ENCODE results near the gene CFAP74.

Gene CFAP74

GRCh38 chr1:2039251-2039650 is 35.7 kb upstream of the CFAP74 start:
- no peak for DNase-seq (ENCODE audit: low read depth)

- DNase-seq (ENCODE audit: low read depth), result no peak
Measured at GRCh38 chr1:2038229-2038628, 34.6 kb upstream of the CFAP74 start.

DNA sequence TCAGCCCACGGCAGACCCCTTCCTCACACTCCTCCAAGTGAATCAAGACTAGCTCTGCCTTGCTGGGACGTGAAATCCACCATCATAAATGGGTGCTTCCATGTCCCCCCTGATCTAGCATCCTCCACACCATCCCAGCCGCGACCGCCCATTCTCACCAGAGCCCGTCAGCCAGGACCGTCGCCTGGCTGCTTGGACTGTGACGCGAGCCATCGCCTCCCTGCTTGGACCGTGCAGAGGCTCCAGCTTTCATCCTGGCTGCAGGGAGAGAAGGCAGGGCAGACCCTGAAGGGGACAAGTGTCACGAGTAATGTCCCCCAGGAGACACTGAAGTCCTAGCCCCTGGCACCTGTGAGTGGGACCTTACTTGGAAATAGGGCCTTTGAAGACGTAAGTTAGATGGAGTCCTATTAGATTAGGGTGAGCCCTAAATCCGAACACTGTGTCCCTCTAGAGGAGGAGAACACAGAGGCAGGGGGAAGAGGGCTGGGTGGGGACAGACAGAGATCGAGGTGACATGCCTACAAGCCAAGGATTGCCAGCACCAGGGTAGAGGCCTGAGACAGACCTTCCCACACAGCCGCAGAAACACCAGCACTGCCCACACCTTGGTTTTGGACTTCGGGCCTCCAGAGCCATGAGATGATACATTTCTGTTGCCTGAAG is 33.9 kb upstream of the CFAP74 start:
- no peak for DNase-seq (ENCODE audit: low read depth)

DNA sequence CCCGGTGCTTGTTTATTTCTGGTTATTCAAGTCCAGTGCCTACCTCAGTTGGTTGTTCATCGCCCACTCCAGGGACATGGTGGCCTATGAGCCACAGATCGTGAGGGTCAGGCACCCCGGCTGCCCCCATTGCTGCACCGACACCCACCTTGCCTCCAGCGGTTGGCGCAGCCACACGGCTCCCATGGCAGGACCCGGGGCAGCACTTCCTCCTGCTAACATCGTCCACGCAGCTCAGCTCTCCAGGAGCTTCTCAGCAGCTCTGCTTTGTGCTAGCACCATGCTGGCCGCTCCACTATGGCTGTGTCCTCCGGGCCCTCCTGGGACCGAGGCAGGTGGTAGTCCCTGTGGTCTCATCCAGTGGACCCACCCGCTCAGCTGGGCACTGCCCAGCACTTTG is 32.7 kb upstream of the CFAP74 start:
- DNase-seq (ENCODE audit: low read depth), result no peak

- DNase-seq (ENCODE audit: low read depth), result no peak
Measured at GRCh38 chr1:2033165-2033564, 29.6 kb upstream of the CFAP74 start.

- DNase-seq (ENCODE audit: low read depth), result no peak
Measured at GRCh38 chr1:2032737-2033136, 29.2 kb upstream of the CFAP74 start.

DNA sequence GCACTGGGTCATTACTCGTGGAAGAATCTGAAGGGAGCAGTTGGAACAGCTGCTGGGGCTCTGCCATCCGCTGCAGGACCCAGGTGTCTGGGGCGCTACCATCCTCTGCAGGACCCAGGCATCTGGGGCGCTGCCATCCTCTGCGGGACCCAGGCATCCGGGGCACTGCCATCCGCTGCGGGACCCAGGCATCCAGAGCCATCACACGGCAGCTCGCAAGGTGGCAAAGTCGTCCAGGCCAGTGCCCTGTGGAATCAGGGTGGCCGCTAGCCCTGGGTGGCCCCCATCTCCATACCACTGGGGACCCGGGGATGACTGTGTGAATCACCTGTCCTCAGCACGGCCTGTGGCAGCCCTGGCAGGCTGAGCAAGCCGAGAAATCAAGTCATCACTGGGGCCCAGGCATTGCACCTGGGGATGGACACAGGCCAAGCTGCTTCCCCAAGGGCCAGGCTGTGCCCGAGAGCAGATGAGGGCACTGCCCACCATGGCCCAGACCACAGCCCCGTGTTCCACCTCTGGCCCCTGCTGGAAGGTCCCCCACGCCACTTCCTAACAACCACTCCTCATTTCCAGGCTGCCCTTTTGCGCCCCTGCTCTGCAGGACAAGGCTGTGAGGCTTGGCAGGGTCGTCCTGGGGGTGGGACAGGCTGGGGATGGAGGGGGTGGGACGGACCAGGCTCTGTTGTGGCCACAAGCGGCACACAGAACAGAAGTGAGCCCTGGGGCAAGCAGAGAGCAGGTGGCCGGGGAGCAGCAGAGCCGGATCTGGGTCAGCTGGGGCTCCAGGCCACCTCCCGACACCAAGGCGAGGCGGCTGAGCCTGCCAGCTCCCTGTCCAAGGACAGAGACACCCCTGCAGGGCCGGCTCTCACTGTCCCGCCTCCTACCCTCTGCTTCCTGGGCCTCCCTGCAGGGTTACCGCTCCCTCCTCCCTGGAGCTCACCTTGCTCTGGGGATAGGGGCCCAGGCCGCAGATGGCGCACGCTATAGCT is 28.3 kb upstream of the CFAP74 start:
- no peak for DNase-seq (ENCODE audit: low read depth)

DNA sequence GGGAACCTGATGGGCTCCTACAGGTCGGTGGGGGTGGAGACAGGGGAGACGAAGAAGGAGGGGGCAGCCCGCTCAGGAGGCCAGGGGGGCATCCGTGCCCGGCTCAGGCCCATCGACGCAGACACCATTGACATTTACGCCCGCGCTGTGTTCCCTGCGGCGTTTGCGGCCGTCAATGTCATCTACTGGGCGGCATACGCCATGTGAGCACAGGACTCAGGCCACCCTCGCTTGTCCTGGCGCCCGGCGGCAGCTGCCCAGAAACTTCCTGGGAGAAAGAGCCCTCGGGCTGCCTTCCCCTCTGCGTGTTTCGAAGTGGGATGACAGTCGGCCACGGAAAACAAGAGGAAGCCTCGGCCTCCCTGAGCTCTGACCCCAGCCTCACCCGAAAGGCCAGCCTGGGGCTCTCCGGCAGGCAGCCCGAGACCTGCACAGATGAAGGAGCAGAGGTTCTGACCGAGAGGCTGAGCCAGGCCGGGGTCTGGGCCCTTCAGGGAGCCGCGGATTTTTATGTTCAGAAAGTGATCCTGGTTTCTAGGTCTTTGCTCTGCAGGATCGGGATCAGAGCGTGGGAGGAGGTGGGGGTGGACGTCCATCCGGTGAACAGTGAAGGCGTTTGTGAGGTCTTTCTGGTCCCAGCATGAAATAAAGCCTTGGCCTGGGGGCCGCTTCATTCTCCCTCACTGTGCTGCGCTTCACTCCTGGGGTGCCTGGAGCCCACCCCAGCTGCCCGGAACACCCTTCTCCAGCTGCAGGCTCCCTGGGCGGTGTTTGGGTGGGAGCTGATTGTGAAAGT is 26.7 kb upstream of the CFAP74 start:
- no peak for DNase-seq (ENCODE audit: low read depth)

GRCh38 chr1:2029561-2029960 is 26.0 kb upstream of the CFAP74 start:
- DNase-seq (ENCODE audit: low read depth), result no peak

DNA sequence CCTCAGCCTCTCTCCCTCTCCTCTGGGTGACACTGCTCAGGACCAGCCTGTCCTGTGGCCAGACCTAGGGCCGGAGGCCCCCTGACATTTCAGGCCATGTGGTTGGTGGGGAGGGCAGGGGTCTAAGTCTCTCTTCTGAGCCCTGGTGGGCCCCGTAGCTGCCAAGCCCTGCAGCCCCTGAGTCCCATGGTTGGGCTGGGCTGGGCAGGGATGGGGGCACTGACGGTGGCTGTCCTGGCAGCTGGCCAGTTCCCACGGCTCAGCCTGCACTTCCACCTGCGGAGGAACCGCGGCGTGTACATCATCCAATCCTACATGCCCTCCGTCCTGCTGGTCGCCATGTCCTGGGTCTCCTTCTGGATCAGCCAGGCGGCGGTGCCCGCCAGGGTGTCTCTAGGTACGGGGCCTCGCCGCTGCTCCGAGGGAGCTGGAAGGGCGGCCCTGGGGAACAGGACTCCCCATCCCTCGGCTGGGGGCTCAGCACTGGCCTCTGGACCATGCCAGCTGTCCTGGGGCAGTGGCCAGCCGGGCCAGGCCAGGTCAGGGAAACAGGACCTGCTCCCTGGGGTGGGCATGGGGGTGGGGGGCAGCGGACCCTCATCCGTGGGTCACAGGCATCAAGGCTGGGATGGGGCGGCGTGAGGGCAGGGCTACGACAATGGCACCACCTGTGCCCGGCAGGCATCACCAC is 25.4 kb upstream of the CFAP74 start:
- DNase-seq (ENCODE audit: low read depth), result no peak

GRCh38 chr1:2027961-2028583 is 24.5 kb upstream of the CFAP74 start:
- no peak for DNase-seq (ENCODE audit: low read depth)

DNA sequence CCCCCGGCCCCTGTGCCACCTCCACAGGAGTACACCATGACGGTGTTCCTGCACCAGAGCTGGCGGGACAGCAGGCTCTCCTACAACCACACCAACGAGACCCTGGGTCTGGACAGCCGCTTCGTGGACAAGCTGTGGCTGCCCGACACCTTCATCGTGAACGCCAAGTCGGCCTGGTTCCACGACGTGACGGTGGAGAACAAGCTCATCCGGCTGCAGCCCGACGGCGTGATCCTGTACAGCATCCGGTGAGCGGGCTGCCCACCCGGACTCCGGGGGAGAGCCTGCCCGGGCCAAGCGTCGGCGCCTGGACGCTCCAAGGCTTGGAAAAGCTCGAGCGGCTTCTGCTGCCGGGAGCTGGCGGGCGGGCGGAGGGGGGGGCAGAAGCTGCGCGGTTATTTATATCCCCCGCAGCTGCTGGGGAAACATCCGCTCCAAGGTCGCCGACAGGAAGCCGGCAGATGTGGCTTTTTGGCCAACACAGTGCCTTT is 21.9 kb upstream of the CFAP74 start:
- no peak for DNase-seq (ENCODE audit: low read depth)

DNA sequence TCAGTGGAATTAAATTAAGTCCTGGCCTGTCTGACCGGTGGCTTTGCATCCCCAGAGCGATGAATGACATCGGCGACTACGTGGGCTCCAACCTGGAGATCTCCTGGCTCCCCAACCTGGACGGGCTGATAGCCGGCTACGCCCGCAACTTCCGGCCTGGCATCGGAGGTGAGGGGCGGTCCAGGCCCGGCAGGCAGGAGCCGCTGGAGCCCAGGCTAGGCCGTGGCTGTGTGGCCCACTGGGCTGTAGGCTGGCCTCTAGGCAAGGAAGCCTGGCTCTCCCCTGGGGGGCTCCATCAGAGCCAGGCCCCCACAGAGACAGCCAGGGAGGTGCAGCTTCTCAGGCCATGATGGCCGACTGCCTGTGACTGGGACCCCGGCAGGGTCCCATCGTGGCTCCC is 21.3 kb upstream of the CFAP74 start:
- no peak for DNase-seq (ENCODE audit: low read depth)

DNA sequence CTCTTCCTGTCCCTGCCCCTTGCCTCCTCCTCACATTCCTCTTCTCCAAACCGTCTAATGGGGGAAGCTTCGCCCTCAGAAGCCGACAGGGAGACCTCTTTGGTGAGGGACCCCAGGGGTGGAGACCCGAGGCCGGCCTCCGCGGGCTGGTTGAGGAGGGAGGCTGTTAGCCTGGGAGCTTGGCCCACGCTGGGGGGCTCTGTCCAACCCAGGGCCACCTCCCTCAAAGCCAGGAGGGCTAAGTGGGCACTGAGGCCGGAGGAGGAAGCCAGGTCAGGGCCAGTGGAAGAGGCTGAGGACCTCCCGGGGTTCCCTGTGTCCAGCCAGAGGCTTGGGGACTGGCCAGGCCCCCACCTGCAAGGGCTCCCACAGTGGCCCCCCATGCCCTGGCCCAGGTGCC is 20.9 kb upstream of the CFAP74 start:
- no peak for DNase-seq (ENCODE audit: low read depth)

- DNase-seq (ENCODE audit: low read depth), result no peak
Measured at GRCh38 chr1:2023187-2023586, 19.6 kb upstream of the CFAP74 start.

DNA sequence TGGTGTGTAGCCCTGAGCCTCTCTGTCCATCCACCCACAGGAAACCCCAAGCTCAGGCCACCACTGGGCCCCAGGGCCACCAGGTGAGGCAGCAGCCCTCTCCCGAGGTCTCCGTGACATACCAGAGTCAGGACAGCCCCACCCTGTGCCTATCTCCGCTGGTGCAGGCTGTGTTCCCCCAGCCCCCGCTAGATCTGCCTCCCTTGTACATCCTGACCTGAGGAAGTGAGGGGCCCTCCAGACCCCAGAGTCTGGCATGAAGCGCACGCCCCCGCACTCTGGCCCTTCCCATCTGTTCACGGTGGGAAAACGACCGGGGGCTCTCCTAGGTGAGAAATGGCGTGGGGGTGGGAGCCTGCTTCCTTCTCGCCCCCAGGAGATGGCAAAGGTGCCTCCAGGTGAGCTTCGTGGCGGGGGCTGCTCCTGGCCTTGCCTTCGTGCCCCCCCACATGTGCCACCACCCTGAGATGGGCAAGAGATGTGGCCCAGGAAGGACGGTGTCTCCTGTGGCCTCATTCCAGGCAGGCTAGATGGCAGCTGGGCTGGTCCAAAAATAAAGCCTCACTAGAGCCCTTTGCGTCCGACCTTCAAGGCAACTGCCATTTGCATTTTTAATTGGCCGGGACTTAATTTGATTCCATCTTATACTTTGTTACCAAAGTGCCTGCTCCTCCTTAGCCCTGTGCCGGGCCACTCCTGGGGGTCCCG is 18.6 kb upstream of the CFAP74 start:
- DNase-seq (ENCODE audit: low read depth), result no peak

DNA sequence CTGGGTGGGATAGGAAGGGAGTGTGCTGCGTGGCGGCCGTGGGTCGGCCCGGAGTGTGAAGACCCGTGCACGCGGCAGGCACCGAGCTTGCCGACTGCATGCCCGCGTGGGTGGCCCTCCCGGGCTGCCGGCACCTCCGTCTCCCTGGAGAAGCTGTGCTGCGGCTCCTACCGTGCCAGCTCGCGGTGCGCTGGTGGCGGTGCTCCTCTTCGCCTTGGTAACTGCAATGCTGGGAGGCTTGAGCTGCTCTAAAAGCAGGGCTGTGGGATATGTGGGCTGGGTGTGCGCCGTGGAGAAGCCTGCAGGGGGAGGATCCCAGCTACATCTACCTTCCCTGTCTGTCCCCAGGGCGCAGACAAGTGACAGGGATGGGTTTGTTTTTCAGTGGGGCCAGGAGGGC is 18.0 kb upstream of the CFAP74 start:
- DNase-seq (ENCODE audit: low read depth), result no peak

DNA sequence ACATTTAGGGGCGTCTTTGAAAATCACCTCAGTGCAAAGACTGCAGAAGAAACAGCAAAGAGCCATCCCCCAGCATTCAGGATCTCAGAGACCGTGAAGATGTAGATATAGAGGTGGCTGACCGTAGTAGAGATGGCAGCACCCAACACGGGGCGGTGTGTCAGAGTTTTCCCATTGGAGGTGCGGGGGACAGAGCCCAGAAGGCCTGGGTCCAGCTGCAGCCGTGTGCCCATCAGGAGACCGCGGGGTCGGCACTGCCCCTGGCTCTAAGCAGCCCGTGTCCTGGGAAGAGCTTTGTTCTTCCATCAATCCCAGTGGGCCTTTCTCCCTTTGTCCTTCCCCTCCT is 16.7 kb upstream of the CFAP74 start:
- DNase-seq (ENCODE audit: low read depth), result no peak

DNA sequence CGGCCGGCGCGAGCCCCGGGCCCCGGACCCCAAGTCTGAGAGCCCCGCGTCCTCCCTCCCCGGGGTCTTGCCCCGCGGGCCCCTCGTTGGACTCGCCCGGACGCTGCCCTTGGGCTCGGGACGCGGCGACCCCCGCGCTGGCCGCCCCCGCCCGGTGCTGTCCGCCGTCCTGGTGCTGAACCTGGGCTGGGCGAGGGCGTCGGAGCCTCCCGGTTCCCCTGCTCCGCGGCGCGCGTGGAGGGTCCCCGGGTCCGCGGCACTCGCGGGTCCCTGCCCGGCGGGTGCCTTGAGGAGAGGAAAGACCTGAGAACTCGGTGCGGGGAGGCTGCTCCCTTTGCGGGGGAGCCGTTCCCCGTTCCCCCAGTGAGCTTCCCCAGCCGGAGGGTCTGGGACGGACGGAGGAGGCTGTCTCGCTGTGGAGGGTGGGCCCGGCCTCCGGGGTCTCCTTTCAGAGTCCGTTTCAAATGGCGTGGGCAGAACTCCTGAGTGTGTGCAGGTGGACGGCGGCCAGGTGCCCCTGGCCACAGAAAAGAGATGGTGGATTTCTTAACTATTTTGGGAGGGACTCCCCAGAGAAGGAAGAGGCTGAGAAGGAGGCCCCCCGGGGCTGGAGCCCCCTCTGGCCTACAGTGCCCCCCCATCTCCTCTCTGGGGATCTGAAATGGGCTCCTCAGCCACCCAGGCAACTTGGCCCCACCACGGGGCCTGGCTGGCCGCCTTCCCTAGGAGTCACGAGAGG is 16.2 kb upstream of the CFAP74 start:
- no peak for DNase-seq (ENCODE audit: low read depth)

DNA sequence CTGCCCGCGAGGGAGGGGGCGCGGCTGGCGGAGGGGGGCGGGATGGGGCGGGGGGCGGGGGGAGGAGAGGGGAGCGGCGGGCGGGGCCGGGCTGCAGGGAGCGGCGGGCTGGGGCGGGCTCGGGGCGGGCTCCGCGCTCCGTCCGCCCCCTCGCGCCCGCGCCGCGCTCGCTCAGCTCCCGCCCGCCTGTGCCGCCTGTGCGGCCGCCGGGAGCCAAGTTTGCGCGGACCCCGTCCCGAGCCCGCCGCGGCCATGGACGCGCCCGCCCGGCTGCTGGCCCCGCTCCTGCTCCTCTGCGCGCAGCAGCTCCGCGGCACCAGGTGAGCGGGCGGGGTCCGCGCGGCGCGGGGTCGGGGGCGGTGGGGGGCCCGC is 15.6 kb upstream of the CFAP74 start, which contains the start of gene GABRD:
TSS of gene GABRD (plus strand) at position 174 of the 372 bp plus-strand sequence. CDS start at position 253, 79 bp downstream.
- no peak for DNase-seq (ENCODE audit: low read depth)
